DMS 273 treated with DMSO at 0.1 percent for 48 hours (cell line): Measurements from ENCODE around the gene NDST3.
A peak's percentile ranks its signal among the peaks of the same experiment; 100 is the strongest.
"Not testable (repeated sequence)": the region's sequence is repeated elsewhere in the genome, so short reads cannot be mapped to it uniquely, and the experiment has no call there.

Experiments used
- DNase-seq: peaks from one replicate; lab custom pipeline; 2025; lab: John Stamatoyannopoulos, UW

Gene NDST3

DNA sequence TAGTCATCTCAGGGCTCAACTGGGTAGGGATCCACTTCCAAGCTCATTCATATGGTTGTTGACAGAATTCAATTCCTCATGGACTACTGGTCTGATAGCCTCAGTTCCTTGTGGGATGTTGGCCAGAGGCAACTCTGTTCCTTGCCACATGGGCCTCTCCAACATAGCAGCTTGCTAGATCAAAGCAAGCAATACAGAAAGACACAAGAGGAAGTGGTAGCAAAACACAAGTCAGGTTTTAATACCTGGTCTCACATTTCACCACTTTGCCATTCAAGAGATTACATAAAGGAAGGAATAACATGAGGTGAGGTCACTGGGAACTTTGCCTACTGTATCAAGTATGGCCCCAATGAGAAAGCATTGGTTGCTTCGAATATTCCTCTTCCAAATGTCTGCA is 239.4 kb downstream of the NDST3 start:
- DNase-seq = no peak

DNA sequence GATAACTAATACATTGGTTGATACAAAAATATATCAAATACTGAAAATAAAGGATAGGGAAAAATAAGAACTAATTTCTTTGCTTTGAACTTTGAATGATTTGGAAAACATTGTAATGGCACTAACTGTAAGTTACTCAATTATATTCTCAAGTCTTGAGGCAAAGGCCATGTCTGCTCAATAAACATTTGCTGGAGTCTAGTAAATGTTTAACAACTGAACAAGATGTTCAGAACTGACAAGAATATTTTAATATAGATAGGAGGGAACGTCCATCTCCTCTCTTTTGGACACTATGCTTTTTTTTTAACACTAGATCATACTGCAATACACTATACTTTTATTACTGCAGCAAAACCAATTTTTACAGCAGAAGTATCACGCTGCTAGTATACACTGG is 242.3 kb downstream of the NDST3 start:
- no peak for DNase-seq

DNA sequence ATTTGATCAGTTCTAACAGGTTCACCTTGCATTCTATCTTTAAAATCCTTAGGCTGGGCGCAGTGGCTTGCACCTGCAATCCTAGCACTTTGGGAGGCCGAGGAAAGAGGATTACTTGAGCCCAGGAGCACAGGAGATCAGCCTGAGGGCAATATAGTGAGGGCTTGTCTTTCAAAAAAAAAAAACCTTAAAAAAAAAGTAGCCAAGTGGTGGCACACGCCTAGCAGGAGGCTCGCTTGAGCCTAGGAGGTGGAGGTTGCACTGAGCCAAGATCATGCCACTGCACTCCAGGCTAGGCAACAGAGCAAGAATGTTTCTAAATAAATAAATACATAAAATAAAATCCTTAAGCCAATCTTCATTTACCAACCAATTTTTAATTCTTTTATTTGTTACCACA is 243.0 kb downstream of the NDST3 start:
- no peak for DNase-seq

- DNase-seq = peak; percentile 83
Observed at GRCh38 chr4:118278473-118279274, 244.4 kb downstream of the NDST3 start.

DNA sequence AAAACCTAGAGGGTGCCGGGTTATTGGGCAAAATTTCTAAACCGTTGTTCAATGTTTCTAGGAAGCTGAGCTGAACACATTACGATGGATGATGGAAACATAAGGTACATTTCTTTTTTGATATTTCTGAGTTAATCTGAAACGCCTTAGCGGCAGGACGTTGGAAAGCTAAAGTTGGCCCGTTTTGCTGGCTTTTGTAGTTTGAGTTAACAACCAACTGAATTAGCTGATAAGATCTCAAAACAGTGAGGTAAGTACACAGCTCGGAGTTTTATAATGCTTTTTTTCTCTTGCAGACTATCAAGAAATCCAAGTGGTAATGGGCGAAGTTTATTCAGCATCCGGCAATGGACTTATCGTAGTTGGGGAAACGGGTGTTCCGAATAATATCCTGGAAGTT is 245.0 kb downstream of the NDST3 start:
- no peak for DNase-seq

DNA sequence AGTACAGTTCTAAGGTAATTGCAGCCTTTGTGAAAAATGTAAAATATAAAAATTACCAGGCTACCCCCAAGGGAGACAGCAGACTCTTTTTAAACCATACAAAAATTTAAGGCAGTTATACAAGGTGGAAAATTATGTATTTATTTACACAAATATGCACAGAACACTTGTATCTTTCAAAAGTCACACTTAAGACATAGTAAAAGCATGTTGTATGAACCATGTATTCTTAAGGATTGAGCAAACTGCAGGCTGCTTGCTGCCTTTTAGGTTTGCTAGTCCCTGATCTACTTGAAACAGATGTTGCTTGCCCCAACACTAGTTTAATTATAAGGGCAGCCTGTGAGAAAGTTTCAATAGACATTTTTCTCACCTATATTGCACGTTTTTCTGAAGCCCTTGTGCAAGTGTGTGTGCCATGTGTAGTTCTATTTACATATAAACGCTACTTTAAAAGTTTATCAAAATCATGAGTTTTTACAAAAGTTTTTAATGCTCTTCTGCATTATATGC is 245.7 kb downstream of the NDST3 start:
- no peak for DNase-seq

GRCh38 chr4:118280501-118281218 is 246.4 kb downstream of the NDST3 start:
- peak; percentile 74 for DNase-seq

DNA sequence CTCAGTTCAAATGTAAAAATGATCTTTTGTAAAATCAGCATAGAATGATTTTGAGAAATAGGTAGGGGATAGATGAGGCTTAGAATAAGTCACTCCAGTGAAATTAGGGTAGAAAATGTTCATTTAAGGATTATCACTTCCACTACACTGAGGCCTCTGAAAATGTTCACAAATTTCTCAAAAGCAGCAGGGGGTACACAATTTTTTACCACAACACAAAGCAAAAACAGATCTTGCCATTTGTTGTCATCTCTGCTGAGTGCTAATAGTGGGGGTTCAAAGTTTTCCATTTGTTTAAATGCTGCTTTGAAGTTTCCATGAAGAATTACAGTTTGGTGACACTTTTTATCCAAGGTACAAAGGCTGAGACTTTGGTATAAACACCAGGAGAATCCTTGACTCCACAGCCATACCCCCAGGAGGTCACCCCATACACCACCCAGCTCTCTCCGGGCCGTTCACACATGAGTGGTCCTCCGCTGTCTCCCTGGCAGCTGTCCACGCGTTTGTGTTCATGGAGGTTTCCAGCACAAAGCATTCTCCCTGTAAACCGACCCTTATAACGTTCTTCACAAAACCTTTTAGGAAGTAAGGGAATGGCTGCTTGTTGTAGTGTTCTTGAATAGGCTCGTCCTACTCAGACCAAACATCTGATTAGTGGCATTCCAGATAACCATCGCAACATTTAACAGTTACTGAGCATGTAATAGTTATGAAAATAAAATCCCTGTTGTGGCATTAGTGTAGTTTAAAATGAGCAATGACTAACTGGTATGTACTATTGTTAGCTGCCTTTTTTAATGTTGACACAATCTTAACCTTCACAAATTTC is 247.5 kb downstream of the NDST3 start:
- DNase-seq = peak; percentile 12

DNA sequence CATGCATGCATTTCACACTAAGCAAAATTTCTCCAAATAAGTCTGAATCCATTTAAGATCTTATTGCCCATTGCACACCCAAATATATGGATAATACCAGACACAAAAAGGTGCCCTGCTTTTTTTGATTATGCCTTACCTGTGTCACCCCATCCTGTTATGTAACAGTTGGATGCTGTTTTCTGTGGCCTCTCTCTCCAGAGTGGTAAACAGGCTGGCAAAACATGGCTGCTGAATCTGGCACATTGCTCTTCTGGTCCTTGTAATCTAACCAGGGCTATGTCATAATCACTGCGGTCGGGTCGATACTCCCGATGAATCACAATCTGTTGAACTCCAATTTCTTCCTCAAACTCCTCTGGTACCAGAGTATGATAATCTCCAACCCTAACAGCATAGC is 248.4 kb downstream of the NDST3 start:
- DNase-seq = no peak

GRCh38 chr4:118284169-118284568 is 249.9 kb downstream of the NDST3 start:
- no peak for DNase-seq

DNA sequence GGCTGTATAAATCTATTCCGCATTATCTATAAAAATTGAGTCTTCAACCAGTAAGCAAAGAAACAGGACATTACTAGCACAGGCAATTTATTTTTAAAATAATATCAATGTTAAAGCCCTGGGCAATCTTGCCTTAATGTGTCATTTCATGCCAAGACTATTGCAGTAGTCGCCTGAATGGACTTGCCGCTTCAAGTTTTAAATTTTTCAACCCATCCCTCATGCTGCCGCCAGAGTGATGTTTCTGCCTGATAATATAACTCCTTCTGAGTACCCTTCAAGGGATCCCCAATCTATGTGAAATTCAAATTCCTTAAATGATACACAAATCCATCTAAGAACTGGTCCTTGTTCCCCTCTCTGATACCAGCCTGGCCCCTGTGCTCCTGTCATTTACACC is 251.6 kb downstream of the NDST3 start:
- no peak for DNase-seq

DNA sequence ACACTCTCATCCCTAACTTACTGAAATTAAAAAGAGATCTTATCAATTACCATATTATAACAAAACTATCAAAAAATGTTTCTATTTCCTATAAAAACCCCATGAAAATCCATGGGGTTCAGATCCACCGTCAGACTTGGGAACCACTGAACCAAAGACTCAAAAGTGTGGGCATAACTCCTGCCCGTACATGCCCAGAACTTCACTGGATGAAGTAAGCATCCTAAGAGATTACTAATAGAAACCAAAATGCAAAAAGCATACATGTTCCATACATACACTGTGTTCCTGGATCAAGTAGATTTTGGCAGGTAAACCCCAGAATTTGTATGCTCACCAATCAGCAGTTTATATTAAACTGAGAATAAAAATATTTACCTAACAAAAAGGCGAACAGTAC is 252.4 kb downstream of the NDST3 start:
- no peak for DNase-seq

DNA sequence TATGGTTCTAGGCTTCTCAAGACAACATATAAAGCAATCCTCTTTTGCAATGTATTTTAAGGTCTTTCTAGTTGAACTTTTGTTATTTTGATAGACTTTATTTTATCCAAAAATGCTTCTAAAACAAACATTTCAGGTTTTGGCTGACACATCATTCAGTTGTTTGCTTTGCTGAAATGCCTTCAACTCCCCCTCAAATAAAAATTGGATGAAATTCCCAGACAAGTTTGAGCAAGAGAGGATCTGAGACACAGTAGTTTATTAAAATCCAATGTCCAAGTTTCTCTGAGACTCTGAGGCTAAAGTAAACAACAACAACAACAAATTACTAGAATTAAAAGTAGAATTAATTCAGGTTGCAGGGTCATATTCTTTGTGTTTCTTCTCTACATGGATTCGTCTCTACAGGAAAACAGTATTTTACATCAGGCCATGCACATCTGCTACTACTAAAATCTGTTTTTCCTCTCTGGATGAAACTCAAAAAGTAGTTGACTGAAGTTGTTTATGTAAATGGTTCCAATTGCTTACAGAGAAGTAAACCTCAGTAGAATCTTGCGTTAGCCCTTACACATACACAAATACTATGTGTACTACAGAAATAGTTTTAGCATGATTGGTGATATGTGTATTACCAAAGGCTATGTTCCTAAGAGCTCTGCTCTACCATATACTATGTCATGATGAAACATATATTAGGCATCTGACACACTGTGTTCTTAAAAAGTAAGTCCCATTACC is 253.6 kb downstream of the NDST3 start:
- no peak for DNase-seq

- no peak for DNase-seq
Observed at GRCh38 chr4:118289794-118290193, 255.5 kb downstream of the NDST3 start.

GRCh38 chr4:118290951-118291350 is 256.7 kb downstream of the NDST3 start:
- no peak for DNase-seq

- DNase-seq = no peak
Observed at GRCh38 chr4:118296729-118297128, 262.4 kb downstream of the NDST3 start.

DNA sequence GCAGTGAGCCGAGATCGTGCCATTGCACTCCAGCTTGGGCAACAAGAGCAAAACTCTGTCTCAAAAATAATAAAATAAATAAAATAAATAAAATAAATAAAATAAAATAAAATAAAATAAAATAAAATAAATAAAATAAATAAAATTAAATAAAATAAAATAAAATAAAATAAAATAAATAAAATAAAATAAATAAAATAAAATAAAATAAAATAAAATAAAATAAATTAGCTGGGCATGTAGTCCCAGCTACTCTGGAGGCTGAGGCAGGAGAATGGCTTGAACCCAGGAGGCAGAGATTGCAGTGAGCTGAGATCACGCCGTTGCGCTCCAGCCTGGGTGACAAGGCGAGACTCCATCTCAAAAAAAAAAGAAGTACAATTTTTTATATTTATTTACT is 265.3 kb downstream of the NDST3 start:
- DNase-seq = not testable (repeated sequence)

GRCh38 chr4:118307643-118308042 is 273.4 kb downstream of the NDST3 start:
- DNase-seq = no peak
